ENCODE results near the gene GABARAP. TPM values are rescaled to one million over a fixed set of nuclear protein-coding genes. Genes with fewer than 3 reads are reported as not detected.

The GABARAP gene
- total RNA-seq (2014; rRNA removed; shearing (Covaris generic); ENCODE audit: low replicate concordance), result 211 and 296 TPM in 2 replicates

DNA sequence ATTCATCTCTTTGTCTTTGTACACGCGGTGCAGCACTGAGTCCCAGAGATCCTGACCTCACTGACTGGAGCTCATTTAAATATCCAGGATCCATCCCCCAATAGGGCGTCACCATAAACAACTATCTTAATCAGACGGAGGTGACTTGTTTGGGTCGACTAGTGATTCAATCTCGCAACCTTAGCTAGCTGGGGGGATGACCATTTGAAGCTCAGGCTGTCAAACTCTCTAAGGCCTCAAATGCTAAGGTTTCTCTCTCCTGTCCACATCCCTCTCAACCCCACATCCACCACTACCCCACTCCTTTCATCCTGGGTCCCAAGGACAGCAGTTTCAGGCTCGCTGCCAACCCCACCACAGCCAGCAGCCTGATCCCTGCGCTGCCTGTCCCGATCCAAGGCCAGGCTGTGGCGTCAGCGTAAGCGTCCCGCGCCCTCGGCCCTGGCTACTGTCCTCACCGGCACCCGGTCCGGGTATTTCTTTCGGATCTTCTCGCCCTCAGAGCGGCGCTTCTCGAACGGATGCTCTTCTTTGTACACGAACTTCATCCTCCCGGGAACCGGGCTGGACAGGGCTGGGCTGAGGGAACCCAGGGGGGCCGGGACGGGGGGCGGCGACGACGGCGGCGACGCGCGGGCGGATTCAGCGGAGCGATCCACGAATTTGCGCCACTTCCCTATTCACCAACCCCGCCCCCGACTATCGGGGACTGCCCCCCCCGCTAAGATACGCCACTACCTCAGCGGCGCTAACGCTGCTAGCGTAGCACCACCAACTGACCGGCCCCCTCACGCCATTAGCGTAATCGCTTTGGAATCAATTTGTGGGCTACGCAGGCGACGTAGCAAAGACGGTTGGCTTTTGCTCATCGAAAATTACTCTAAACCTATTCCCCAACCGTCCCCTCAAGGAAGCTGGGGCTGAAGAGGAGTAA is at the start of gene GABARAP:
GABARAP (minus strand) TSS at position 667 of the 934 bp plus-strand sequence; CDS start at position 548, 119 bp downstream.
- DNase-seq (ENCODE audit: low read depth), result peak; percentile 82
- in situ Hi-C loops (cut with HindIII; ENCODE audit: low pct_unique_long_range_greater_than_20kb, low sequenced_read_pairs), result no loop called here

GRCh38 chr17:7290685-7291084 is 48.4 kb upstream of the GABARAP start:
- DNase-seq (ENCODE audit: low read depth), result no peak
- in situ Hi-C loops (cut with HindIII; ENCODE audit: low pct_unique_long_range_greater_than_20kb, low sequenced_read_pairs), result no loop called here

- in situ Hi-C loops (cut with HindIII; ENCODE audit: low pct_unique_long_range_greater_than_20kb, low sequenced_read_pairs), result no loop called here
- no peak for DNase-seq (ENCODE audit: low read depth)
These were observed 47.9 kb upstream of the GABARAP start for GRCh38 chr17:7290166-7290565.

DNA sequence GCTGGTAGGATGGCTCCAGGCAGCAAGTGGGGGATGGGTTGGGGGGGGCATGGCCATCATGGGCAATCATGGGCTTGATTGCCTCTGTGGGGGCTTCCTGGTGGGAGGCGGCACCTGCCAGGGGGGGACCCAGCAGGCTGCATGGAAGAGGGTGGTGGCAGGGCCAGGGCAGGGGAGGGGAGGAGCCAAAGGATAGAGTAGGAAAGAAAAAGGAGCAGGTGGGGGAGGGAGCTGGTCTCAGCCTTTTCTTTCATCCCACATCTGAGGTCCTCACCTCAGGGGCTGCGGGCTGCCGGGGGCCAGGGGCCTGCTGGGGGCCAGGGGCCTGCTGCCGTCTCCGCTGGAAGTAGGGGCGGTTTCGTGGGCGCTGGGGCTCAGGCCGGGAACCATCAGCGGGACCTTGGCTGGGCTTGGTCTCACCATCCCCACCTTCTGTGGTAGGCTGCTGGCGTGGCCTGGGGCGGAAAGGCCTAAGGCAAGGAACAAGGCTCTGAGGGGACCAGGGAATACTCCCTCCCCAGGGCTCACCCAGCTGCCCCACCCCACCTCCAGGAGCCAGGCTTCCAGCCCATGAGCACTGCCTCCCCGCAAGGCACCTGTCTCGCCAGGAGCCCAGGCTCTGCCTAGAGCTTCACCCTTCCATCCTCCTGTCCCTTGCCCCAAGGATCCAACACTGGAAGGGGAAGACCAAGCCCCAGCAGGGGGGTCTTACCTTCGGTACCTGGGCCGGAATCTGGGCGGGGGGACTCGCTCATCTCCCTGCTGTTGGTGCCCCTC is 47.2 kb upstream of the GABARAP start:
- in situ Hi-C loops (cut with HindIII; ENCODE audit: low pct_unique_long_range_greater_than_20kb, low sequenced_read_pairs), result no loop called here

GRCh38 chr17:7285679-7286078 is 43.4 kb upstream of the GABARAP start:
- DNase-seq (ENCODE audit: low read depth), result no peak
- in situ Hi-C loops (cut with HindIII; ENCODE audit: low pct_unique_long_range_greater_than_20kb, low sequenced_read_pairs), result no loop called here

More for the DNA sequence above, 47.2 kb upstream of the GABARAP start:
- DNase-seq (ENCODE audit: low read depth), result no peak

DNA sequence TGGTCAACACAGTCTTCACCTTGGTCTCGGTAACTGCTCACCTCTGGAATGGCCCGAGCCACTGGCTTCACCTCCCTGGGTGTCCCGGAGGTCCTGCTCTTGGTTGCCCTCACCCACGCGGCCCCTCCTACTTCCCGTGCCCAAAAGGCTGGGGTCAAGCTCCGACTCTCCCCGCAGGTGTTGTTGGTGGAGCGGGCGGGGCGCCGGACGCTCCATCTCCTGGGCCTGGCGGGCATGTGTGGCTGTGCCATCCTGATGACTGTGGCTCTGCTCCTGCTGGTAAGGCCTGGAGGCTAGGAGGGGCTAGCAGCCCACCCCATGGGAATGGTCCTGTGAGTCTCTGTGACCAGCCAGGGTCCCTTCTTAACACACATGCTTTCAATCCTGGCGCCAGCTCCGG is 42.7 kb upstream of the GABARAP start:
- in situ Hi-C loops (cut with HindIII; ENCODE audit: low pct_unique_long_range_greater_than_20kb, low sequenced_read_pairs), result no loop called here

DNA sequence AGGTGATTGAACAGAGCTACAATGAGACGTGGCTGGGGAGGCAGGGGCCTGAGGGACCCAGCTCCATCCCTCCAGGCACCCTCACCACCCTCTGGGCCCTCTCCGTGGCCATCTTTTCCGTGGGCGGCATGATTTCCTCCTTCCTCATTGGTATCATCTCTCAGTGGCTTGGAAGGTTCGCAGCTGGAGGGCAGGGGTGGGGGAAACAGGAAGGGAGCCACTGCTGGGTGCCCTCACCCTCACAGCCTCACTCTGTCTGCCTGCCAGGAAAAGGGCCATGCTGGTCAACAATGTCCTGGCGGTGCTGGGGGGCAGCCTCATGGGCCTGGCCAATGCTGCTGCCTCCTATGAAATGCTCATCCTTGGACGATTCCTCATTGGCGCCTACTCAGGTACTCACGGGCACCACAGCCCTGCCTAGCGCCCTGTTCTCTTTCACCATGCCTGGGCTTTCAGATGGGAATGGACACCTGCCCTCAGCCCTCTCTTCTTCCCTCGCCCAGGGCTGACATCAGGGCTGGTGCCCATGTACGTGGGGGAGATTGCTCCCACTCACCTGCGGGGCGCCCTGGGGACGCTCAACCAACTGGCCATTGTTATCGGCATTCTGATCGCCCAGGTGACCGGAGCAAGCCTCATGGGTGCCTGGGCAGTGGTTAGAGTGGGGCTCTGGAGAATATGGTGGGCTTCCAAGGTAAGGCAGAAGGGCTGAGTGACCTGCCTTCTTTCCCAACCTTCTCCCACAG is 41.4 kb upstream of the GABARAP start:
- no peak for DNase-seq (ENCODE audit: low read depth)
- in situ Hi-C loops (cut with HindIII; ENCODE audit: low pct_unique_long_range_greater_than_20kb, low sequenced_read_pairs), result no loop called here

More for the DNA sequence above, 42.7 kb upstream of the GABARAP start:
- no peak for DNase-seq (ENCODE audit: low read depth)

DNA sequence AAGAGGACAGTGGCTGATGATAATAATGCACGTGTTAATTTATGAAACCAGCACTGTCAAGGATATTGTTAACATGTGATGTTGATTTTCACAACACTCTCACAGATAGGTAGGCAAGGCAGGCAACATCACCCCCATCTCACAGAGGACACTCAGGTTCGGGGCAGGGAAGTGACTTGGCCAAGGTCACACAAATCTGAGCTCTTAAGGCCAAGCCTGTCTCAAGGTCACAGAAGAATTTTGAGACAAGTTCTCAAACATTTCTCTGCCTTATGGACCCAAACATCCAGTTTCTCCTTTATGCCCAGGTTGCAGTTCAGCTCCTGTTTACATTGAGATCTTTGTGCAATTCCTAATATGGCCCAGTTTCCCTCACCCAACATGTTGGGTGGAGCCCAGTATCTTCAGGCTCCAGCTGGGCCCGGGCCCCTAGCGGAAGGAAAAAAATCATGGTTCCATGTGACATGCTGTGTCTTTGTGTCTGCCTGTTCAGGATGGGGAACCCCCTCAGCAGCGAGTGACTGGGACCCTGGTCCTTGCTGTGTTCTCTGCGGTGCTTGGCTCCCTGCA is 40.6 kb upstream of the GABARAP start:
- in situ Hi-C loops (cut with HindIII; ENCODE audit: low pct_unique_long_range_greater_than_20kb, low sequenced_read_pairs), result no loop called here
- DNase-seq (ENCODE audit: low read depth), result no peak

- in situ Hi-C loops (cut with HindIII; ENCODE audit: low pct_unique_long_range_greater_than_20kb, low sequenced_read_pairs), result no loop called here
- DNase-seq (ENCODE audit: low read depth), result no peak
These were observed 39.9 kb upstream of the GABARAP start for GRCh38 chr17:7281953-7282751.

- DNase-seq (ENCODE audit: low read depth), result peak; percentile 95
- in situ Hi-C loops (cut with HindIII; ENCODE audit: low pct_unique_long_range_greater_than_20kb, low sequenced_read_pairs), result no loop called here
These were observed 39.1 kb upstream of the GABARAP start, which contains the start of gene SLC2A4 for GRCh38 chr17:7281074-7281952. Gene SLC2A4 (plus strand): TSS chr17:7281718. CDS start chr17:7281935, 217 bp downstream.

GRCh38 chr17:7280519-7281073 is 38.3 kb upstream of the GABARAP start:
- DNase-seq (ENCODE audit: low read depth), result peak; percentile 73
- in situ Hi-C loops (cut with HindIII; ENCODE audit: low pct_unique_long_range_greater_than_20kb, low sequenced_read_pairs), result no loop called here

DNA sequence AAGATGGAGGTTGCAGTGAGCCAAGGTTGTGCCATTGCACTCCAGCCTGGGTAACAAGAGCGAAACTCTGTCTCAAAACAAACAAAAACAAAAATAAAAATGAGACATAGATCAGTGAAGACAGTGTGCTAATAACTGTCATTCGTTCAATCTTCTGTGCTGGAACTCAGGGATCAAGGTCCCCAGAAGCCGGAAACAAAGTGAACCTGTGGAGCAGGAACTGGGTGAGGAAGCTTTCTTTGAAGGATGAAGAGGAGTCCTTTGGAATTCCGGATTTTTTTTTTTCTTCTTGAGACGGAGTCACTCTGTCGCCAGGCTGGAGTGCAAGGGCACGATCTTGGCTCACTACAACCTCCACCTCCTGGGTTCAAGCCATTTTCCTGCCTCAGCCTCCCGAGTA is 37.2 kb upstream of the GABARAP start:
- no peak for DNase-seq (ENCODE audit: low read depth)
- in situ Hi-C loops (cut with HindIII; ENCODE audit: low pct_unique_long_range_greater_than_20kb, low sequenced_read_pairs), result no loop called here

GRCh38 chr17:7266784-7267183 is 24.5 kb upstream of the GABARAP start:
- in situ Hi-C loops (cut with HindIII; ENCODE audit: low pct_unique_long_range_greater_than_20kb, low sequenced_read_pairs), result no loop called here

GRCh38 chr17:7263801-7264078 is 21.5 kb upstream of the GABARAP start:
- DNase-seq (ENCODE audit: low read depth), result no peak
- in situ Hi-C loops (cut with HindIII; ENCODE audit: low pct_unique_long_range_greater_than_20kb, low sequenced_read_pairs), result no loop called here

More at GRCh38 chr17:7266784-7267183, 24.5 kb upstream of the GABARAP start:
- DNase-seq (ENCODE audit: low read depth), result no peak

DNA sequence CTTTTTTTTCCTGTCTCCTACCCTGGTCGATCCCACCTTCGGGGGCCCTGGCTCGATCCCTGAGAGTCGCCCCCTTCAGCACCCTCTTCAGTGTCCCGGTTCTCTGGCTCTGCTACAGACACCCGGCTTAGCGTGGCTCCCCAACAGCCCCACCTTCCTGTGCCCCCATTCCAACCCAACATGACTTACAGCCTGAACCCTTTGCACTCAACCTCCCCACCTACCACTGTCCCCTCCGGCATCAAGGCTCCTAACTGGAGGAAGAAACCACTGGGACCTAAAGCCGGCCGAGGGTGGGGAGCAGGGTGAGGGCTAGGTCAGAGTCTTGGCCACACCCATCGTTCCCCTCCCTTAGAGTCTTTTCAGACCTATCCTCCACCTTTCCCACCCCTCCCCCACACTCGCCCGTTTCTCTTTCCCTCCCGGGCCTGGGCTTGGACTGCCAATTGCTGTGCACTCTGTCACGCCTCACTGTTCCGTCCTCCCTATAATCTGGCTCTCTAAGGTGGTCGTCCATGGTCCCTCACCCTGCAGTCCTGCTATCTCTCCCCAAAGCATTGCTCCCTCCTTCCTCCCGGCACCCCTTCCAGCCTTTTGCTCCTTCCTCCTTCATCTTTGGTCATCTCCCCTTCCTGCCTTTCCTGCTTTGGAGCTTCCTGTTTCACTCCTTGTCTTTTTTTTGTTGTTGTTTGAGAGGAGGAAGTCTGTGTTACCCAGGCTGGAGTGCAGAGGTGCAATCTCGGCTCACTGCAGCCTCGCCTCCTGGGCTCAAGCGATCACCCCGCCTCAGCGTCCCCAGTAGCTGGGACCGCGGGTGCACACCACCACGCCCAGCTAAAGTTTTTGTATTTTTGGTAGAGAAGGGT is 20.9 kb upstream of the GABARAP start:
- in situ Hi-C loops (cut with HindIII; ENCODE audit: low pct_unique_long_range_greater_than_20kb, low sequenced_read_pairs), result no loop called here
- DNase-seq (ENCODE audit: low read depth), result no peak
